Tibial nerve (tissue), 4 donors: Measurements from ENCODE around the gene FER1L5.

Experiments
- EP300 ChIP-seq, 2 donors: sonication (generic); formaldehyde crosslinking; IDR thresholded peaks; one replicate each; pipeline ENCODE4 v1.6.1; 2017; ENCODE audit warnings: antibody characterized with exemption in 2 of 2, mild to moderate bottlenecking in 1 of 2
- POLR2A ChIP-seq, 2 donors: fragments of 450-650 bp; IDR thresholded peaks; one replicate each; pipeline ENCODE4 v1.6.1; 2017; ENCODE audit warnings: antibody characterized with exemption in 2 of 2, mild to moderate bottlenecking in 2 of 2, moderate library complexity in 2 of 2
- TF ChIP-seq, protein P1 (sequence below), 5 experiments: fragments of 200-600 bp in 3 of 5; fragments of 450-650 bp in 2 of 5; sonication (generic) in 3 of 5; IDR thresholded peaks; one replicate each; pipeline ENCODE4 v1.5.1; 2016 to 2019; ENCODE audit warnings: antibody characterized with exemption in 5 of 5, mild to moderate bottlenecking in 3 of 5, moderate library complexity in 2 of 5

DNA sequence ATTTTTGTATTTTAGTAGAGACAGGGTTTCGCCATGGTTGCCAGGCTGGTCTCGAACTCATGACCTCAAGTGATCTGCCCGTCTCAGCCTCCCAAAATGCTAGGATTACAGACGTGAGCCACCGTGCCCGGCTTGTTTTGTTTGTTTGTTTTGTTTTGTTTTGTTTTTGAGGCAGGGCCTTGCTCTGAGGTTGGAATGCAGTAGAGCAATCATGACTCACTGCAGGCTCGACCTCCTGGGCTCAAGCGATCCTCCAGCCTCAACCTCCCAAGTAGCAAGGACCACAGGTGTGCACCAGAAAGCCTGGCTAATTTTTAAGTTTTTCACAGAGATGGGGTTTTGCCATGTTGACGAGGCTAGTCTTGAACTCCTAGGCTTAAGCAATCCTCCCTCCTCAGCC lies 109.2 kb downstream of the FER1L5 start:
- TF ChIP-seq, protein P1, sequence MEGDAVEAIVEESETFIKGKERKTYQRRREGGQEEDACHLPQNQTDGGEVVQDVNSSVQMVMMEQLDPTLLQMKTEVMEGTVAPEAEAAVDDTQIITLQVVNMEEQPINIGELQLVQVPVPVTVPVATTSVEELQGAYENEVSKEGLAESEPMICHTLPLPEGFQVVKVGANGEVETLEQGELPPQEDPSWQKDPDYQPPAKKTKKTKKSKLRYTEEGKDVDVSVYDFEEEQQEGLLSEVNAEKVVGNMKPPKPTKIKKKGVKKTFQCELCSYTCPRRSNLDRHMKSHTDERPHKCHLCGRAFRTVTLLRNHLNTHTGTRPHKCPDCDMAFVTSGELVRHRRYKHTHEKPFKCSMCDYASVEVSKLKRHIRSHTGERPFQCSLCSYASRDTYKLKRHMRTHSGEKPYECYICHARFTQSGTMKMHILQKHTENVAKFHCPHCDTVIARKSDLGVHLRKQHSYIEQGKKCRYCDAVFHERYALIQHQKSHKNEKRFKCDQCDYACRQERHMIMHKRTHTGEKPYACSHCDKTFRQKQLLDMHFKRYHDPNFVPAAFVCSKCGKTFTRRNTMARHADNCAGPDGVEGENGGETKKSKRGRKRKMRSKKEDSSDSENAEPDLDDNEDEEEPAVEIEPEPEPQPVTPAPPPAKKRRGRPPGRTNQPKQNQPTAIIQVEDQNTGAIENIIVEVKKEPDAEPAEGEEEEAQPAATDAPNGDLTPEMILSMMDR (IDR thresholded peaks at IDR 0.05), result no peak
- TF ChIP-seq POLR2A (IDR thresholded peaks at IDR 0.05) (no peak), EP300 (IDR thresholded peaks at IDR 0.05) (no peak)
